ENCODE data around the gene CNPPD1.

The CNPPD1 gene

DNA sequence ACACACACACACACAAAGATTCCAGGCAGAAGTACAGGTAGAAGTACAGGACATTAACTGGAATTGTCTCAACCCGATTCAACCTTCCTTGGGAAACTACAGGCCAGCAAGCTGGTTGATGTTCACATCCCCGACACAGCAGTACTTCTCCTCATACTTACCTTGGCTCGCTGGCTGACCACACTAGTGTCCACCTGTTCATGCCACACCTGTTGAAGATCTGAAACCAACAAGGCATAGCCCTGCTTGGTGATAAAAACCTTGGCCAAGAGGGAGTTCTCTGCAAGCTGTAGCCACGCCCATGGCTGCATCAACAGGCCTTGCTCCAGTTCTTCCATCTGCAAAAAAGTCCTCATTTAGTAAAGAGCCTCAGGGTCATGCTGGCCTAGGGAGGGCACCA lies 18.7 kb downstream of the CNPPD1 start:
- no peak for DNase-seq

DNA sequence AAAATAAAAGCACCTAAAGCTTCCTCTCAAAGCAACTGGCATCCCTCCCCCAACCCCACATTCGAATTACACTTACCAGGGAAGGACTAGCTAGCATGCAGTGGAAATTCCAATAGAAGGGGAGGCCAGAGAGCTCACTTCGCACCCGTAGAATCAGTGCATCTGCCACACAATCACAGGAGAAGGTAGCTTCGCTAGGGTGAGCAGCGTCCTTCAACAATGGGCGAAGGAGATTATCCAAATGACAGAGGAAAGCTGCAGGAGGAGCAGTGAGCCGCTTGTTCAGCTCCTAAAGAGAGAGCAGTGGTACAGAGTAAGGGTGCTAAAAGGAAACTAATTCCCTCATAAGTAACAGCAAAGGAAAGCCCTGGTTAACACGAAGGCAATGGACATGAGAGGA lies 19.3 kb downstream of the CNPPD1 start:
- no peak for DNase-seq

DNA sequence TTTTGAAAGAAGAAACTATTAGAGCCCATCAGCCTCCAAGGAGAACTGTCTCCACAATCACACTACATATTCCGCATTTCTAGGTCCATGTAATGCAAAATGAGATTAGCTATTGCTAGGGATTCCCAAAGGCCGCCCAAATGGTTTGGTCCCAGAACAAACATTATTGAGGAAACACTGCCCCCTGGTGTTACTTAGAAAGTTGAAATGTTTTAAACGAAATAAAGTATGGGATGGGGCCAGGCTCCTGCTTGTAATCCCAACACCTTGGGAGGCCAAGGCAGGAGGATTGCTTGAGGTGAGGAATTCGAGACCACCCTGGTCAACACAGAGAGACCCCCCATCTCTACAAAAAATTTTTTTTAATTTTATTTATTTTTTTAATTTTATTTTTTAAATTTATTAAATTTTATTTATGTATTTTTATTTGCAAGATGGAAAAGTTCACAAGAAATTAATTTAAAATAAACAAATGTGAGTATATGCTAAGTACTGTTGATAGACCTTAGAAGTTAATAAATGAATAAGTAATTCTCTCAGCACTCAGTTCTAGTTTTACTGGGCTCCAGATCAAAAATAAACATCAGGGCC lies 21.6 kb downstream of the CNPPD1 start:
- peak; percentile 31 for DNase-seq

DNA sequence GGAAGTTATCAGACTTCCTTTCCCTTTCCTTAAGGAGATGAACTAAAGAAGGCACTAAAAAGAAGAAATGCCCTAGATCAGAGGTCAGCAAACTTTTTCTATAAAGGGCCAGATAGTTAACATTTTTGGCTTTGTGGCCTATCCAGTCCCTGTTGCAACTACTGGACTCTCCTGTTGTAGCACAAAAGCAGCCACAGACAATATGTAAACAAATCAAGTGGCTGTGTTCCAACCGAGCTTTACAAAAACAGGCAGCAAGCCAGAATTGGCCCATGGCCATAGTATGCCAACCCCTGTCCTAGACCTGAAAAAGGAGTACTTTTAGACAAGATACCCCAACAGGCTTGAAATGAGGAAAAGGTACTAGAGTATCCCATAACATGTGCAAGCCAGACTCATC lies 27.1 kb downstream of the CNPPD1 start:
- no peak for DNase-seq

DNA sequence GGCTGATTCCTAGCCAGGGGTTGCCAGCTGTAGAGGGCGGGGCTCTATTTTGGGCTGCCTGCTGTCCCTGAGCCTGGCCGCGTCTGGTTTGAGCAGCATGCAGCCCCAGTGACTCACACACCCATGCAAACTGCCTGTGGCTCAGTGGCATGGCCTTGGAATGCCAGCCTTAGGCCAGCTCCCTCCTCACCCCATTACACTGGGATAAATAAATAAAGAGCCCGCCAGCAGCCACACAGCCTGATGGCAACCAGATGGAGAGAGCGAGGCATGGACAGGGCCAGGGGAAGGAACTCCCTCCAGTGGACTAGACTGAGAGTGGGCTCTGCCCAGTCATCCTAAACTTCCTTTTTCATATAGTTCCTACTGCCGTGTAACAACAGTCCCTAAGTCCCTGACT lies 34.4 kb downstream of the CNPPD1 start:
- no peak for DNase-seq

DNA sequence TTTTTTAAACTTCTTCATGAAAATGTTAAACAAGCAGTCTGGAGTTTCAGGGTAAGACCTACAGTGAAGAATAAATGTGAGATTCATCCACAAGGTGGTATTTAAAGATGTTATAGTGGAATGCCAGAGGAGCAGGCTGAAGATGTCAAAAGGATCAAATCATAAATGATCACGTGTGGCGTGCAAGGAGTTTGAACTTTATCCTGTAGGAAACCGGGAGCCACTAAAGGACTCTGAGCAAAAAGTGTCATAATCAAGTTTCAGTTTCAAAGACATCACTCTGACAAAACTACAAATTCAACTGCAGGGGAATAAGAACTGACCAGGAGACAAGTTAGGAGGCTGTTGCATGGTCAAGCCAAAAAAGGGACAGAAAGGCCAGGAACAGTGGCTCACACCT lies 36.0 kb downstream of the CNPPD1 start:
- no peak for DNase-seq

DNA sequence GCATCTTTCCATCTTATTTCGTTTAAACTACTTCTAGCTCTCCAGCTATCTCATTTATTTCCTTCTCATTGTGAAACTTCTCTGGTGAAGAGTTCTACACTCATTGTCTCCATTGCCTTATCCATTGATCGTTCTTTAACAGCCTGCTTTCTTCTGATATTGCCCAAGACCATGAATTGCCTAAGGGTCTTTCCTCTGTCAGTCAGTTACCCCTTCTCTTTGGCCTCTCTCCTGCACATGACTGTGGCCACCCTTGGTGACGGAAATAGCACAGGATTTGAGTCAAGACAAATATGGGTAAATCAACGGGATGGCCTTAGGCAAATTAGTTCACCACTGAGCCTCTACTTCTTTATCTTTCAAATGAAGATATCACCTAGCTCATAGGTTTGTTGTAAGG lies 42.7 kb downstream of the CNPPD1 start:
- DNase-seq = no peak

DNA sequence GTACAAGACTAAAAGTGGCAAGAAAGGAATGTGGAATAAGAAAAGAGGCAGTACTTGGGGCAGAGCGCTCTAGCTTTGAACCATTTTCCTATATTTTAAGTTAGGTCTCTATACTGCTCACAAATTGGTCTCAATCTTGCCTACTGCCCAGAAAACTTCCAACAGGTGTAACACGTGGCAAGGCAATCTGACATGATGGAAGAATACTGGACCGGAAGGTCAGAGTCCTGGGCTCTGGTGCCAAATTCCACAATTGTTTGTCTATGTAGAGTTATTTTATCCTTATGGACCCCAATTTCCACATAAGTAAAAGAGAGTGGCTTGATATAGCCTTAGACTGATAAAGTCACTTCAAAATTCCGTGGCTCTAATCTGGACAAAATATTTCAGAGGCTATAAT lies 45.0 kb downstream of the CNPPD1 start:
- DNase-seq = no peak

DNA sequence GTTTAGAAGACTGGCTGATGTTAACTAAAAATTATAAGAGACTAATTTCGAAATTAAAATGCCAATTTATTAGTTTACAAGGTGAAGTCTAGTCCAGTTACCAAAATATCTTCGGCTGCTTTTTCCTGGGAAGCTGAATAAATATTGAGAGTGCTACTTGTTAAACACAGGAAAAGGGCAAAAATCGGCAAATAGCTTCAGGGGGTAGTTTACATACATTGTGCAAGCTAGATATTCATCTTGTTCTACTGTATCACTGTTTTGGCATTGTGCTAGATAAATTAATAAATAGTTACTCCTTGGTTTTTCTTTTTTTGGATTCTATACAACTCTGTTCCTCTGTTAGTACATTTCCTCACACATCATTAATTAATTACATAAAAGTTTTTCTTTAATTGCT lies 45.4 kb downstream of the CNPPD1 start:
- no peak for DNase-seq

DNA sequence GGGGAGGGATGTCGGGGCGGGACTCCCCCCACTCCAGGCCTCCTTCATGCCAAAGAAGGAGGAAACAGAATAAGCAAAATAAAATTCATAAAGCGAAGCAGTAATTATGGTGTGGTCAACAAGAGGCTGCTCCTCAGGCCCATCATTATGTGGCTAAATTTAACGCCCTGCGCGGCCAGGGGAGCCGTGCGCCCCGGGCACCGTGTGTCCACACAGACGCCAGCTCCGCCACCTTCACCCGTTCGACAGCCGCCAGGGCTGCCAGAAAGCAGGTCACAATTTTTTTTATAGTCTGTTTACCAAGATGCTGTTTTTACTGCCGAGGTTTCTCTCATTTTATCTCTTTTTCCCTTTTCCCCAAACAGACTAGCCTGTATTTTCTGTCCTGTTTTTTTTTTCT lies 47.1 kb downstream of the CNPPD1 start:
- DNase-seq = no peak

DNA sequence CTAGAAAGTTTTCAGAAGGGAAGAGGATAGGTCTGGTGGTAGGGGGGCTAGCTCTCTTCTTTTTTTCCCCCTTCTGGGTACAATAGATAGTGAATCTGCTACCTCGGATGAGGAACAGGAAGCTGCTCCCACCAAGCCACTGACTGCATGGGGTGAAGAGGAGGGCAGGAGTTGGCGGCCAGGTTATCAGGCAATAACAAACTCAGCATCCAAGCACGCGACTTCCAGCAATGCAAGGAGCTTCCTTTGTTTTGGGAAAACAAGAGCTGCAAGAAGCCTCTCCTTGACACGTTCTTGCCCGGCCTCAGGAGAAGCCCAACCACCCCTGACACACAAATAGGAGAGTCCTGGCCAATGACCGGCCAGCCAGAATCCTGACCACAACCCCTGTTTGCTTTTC lies 48.3 kb downstream of the CNPPD1 start:
- DNase-seq = no peak

DNA sequence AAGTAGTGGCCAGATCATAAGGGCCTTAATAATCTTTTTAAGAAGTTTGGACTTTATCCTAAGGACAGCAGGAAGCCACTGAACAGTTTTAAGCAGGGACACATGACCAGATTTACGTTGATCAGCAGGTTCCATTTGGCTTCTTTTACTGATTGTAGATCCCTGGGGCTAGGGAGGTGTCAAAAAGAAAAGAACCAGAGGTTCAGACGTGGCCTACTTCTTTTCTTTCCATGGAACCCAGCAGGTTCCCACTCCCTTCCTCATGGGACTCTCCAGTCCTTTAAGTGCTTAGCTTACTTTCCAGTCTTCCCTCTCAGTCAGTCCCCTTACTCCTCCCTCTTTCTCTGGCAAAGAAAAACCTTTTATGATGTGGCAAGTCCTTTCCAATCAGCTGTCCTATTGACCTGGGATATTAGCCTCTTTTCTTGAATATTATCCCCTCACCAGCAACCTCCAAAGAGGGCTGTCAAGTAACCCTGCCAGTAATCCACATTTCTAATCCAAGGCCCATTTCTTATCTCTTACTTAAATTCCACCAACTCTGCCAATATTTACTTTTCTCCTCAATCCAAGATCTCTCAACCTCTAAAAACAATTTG lies 49.6 kb downstream of the CNPPD1 start:
- no peak for DNase-seq

DNA sequence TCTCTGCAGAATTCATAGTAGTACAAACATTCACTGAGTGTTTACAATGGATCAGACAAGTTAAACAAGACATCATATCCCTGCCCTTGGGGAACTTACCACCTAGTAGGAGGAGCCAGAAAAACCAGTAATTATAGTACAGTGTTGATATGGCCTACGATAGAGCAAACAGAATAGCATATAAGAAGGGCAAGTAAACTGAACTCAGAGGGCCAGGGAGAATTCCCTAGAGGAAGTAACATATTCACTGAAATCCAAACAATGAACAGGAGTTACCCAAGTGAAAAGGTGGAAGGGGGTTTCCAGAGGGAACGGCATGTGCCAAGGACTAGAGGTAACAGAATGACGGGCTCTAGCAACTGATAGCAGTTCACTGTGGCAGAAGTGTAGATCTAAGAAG lies 50.2 kb downstream of the CNPPD1 start:
- no peak for DNase-seq

DNA sequence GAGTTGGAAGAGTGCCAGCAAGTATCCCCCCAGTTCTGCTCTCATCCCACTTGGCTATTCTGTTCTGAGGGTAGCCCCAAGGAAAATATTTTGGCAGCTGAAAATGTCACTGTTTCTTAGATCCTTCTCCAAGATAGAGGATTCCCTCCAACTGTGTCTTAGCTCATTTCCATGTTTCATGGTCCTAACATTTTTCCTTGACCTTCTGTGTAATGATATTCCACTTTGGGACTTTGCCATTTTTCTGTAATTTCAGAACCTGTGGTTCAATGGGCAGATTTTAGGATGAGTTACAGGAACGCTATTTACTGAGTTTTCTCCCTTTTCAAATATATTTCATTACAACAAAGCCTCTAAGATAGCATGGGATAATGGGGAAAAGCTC lies 50.8 kb downstream of the CNPPD1 start:
- no peak for DNase-seq

DNA sequence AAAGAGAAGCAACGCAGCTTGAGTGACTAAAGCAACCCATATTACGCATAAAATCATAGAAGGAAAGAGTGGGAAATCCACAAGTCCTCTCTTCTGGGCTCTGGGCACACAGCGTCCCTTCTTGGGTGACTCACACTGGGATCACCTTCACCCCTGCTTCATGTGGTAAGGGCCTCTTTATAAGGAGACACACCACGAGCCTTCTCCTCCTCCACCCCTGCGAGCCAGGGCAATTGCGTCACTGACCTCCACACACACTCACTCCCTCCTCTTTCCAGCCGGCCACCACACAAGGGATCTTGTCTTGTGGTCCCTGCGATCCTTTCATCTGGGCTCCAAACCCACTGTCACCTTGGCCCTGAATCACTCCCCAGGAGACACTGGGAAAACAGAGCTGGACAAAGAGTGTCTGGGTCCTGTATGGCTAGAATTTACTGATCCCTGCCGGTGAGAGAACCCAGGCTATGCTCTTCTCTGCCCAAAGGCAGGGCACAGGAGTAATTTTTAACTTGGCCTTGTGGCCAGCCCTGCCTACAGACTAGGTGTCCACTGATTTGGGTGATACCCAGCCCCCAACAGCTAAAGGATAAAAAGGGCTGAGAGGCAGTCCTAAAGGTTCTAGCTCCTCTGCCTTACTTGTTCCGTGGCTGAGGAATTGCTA lies 51.4 kb downstream of the CNPPD1 start:
- DNase-seq = peak; percentile 30

DNA sequence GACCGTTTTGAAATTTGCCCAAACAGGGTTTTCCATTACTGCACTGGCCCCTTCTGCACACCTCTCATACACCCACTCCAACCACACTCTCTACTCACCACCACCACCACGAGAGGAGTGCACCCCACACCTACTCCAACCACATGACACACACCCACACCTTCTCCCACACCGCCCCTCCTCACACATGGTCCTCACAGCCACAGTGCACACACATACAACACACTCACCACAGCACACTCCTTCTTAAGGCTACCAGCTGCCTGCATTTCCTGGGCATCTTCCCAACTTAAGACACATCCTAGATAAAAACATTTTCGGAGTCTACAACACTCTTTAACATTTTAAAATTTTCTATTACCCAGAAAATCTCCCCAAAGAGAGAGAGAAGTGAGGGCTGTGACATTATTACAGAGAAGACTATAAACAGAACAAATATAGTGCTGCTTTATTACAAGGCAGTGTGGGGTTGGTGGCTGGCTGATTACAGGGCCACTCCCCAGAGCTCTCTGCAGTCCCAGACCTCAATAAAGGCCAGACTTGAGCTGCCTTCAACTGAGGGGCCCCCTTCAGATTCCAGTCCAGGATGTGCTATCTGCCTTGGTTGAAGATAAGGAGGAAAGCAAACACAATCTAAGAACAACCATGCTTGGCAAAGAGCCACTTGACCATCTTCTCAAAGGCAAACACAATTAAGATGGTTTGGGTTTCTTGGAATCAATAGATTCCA lies 52.2 kb downstream of the CNPPD1 start:
- no peak for DNase-seq

DNA sequence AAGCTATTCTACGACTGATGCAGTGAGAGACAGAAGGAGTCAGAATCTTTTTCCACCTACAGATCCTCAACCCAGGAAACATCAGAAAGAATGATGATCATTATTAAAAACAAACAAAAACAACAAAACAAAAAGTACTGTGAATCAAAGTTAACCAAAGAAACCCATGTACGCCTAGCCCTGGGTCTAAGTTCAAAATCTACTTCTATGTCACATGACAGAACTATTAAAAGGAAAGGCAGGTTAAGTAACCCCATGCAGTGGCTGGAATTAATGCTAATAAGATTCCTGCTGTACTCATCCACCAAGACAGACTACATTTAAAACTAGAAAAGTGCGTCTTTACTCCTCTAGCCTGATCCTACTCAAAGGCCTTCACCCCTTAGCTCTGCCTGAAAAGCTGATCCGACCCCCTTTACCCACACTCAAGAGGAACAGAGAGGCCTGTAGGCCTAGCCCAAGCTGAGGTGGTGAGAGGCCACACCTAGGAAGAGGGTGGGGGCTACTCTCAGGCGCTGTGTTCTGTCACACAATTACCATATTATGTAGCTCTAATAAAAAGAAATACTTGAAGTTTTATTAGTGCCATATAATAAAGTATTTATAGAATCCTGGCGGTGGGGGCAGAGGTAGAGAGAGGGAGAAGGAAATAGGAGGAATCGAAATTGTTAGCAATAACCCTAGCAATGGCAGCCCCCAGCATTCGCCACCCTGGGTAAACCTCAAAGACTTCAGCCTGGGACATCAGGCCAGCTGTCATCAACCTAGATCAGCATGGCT lies 53.2 kb downstream of the CNPPD1 start:
- no peak for DNase-seq

DNA sequence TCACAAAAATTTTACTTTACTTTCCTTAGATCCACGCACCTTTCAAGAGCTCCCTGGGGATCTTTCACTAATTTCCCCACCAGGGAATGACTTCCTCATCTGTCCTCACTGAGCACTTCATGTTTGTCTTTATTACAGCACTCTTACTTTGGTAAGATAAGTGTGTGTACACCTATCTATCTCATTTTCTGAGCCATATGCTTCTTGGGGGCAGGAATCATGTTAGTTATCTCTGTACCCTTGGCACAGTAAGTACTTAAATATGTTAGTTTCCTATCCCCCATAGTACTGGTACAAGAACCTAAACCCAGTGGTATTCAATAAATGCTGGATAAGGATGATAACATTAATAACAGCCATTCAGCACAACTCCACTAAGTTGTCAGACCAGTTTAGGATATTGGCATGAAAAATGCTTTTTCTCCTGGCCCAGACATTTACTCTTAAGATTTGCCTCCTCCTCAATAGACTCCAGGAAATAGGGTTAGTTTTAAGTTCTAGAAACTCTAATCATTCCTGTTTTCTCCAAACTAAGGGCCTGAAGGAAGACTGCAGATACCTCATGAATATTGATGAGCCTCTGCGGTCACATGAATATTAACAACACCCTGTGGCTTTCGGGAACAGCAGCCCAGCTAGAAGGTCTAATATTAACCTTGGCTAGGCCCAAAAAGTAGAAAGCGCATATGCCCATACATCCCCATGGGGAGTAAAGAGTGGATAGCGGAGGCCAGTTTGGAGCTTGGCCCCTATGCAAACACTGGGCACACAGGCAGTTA lies 54.3 kb downstream of the CNPPD1 start:
- DNase-seq = no peak
